HG02884 (cell line): Measurements from ENCODE around the gene TSPEAR.
"Not testable (repeated sequence)": the region's sequence is repeated elsewhere in the genome, so short reads cannot be mapped to it uniquely, and the experiment has no call there.

ENCODE experiments used
- ATAC-seq: cut with Tn5 transposase; IDR thresholded peaks from one replicate; pipeline ENCODE4 v1.9.1; 2021; ENCODE audit warnings: mild to moderate bottlenecking, moderate library complexity; ENCODE audit not compliant: unreplicated experiment

TSPEAR gene

DNA sequence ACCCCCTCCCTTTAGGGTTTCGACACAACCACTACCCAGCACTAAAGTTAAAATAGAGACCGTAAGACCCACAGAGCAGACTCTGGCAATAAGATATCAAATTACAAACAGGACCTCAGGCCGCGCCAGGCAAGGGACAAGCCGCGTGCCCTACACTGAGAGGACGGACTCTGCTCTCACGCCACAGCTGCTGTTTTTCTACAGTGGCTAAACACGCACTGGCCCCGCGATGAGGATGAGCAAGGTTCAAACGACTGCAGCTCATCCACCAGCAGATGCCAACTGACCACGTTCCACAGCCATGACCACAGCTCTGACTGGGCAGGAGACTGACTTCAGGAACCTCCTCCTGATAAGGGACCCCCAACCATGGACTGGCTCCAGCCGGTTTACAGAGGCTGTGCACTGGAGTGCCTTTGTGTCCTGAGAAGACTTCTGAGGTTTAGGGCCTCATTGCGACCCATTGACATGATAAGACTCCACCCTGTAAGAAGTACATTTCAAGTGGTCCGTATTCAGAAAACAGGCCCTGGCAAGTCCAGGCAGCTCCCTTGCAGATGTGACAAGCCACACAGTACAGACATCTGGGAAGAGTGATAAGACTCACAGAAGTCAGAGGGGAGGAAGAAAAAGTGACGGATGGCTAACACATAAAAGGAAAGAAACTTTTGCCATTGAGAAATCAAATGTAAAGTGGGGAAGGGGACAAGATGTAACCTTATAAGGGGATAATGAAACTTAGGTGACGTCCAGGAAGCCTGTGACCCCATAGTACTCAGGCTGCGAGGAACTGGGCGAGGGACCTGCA, 117.6 kb downstream of the TSPEAR start:
- ATAC-seq: no peak

DNA sequence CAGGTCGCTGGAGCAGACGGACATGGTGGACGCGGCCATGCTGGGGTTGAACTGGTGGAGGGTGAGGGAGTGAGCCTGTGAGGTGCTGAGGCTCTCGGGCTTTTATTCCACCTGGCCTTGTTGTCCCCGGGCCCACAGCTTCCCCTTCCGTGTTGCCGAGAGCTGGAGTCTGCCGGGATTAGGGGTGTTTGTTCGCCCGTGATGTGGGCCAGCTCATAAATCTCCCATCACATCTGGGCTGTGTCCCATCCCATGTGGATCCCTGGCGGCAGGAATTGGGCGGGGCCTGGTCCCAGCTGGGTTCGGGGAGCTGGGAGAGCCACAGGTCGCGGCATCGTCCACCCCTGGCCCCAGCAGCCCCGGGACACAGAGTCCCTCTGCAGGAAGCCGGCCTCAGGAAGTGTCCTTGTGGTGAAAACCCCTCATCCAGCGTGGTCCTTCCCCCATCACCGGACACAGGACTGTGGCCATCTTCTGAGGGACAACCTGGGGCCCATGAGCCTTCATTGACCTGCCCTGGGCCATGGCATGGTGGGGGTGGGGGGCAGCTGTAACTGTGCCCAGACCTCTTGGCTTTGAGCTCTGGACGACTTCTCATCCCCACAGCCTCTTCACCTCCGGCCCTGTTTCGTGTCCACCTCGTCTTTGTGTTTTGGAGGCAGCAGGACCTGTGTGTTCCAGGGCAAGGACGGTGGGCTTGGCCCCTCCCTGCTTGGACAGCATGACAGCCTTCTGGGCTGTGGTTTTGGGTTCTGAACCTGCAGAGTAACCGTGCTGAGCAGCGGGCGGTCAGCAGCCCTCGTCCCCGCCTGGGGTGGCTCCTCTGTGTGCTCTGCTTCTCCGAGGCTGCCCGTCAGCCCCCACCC, 118.7 kb downstream of the TSPEAR start, which contains the start of gene KRTAP10-6:
Gene KRTAP10-6 (minus strand): TSS at position 60 of the 866 bp plus-strand sequence. CDS start 21 bp downstream, at position 39.
- ATAC-seq: no peak

DNA sequence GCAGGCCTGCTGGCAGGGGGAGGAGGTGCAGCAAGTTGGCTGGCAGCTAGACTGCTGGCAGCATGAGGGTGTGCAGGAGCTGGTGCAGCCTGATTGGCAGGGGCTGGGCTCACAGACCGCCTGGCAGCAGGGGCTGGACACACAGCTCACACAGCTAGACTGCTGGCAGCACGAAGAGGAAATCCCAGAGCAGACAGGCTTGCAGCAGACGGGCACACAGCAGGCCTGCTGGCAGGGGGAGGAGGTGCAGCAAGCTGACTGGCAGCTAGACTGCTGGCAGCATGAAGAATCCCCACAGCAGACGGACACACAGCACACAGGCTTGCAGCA, 119.6 kb downstream of the TSPEAR start:
- ATAC-seq: not testable (repeated sequence)

DNA sequence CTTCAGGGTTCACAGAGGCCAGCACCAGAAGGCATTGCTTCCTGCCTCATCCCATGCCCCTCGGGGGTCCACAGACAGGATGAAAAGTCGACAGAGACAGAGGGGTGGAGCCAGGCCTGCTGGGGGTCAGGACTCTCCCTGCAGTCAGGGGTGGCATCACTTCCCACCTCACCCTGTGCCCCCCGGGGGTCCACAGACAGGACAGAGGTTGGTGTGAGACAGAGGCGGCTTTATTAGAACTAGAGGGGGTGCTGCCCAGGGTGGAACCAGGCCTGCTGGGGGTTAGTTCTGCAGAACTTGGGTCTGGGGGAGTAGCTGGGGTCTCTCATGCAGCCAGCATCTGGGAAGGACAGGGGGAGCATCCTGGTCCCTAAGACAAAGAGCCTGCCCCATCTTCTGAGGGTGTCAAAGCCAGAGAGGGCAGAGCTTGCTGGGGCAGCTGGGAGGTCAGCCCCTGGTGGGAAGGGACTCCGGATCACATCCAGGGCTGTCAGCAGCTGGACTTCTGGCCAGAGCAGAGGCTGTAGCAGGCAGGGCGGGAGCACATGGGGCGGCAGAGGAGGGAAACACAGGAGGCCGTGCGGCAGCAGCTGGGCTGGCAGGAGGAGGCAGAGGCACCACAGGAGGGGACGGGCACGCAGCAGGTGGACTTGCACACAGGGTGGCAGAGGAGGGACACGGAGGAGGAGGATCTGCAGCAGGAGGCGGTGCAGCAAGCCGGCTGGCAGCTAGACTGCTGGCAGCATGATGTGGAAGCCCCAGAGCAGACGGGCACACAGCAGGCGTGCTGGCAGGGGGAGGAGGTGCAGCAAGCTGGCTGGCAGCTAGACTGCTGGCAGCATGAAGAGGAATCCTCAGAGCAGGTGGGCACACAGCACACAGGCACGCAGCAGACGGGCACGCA, 120.2 kb downstream of the TSPEAR start:
- ATAC-seq: not testable (repeated sequence)

DNA sequence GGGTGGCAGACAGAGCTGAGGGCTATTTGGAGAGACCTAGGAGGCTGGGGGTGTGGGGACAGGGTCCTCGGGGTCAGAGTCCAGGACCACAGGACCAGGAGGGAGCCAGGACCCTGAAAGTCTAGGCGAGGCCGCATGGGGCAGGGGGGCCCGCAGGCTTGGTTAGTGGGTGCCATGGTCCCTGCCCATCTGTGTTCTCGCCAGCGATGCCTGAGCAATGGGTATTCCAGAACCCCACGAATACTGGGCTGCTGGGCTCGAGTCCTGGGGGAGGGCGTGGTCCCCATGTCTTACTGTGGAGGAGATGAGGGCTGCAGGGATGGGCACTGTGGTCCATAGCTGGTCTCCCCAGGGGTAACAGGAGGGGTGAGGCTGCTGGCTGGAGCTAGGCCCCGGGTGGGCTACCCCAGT, 121.1 kb downstream of the TSPEAR start:
- no peak for ATAC-seq

DNA sequence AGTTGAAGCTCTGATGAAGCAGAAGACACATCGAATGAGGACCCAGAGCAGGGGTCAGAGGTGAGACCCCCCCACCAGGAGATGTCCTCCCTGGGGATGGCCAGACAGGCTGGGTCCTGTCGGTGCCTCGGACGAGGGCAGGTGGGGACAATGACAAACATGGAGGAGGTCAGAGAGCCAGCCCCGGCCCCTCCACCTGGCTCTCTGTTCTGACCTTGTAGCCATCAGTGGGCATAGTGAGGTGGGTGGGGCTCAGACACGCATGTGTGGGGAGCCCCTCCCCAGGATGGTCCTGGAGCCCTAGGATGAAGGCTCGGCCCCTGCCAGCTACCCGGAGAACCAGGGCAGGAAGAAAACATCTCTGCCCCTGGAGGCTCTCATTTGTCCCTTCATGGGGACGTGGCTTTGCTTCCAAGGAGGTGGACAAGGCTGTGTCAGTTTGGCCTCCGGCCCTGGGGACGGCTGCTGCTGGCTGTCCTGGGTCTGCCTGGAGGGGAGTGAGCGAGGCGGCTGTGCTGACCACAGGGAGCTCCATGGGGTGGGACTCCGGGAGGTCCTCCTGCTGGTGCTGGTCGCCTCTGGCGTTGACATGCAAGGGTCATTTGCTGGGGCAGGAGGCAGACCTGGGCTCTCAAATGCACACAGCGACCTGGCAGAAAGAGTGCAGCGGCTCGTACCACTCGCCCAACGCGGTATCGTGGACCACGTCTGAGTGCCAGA, 121.6 kb downstream of the TSPEAR start:
- ATAC-seq: no peak

- ATAC-seq: no peak
Observed at GRCh38 chr21:44589094-44589493, 122.3 kb downstream of the TSPEAR start.

DNA sequence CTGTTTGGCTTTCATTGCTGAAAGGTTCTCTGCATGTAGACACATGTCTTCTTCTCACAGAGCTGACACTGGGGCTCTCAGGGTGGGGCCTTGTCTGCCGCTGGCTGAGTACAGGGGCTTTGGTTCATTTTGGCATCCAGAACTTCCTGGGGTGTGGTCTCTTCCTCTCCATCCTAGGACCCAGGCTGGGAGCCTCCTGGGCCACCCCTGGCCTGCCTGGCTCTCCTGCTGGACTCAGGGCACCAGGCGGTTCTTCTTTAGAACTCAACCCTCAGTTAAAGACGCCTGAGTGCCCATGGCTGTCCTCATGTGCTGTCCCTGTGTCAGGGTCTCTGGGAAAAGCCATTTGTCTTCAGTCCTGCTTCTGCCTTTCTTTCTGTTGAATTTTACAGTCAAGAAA, 125.5 kb downstream of the TSPEAR start:
- no peak for ATAC-seq

GRCh38 chr21:44583800-44584147, 127.6 kb downstream of the TSPEAR start:
- no peak for ATAC-seq

- ATAC-seq: no peak
Observed at GRCh38 chr21:44583089-44583799, 128.1 kb downstream of the TSPEAR start.

GRCh38 chr21:44582055-44582454, 129.3 kb downstream of the TSPEAR start:
- ATAC-seq: no peak

- ATAC-seq: no peak
Observed at GRCh38 chr21:44581158-44581557, 130.2 kb downstream of the TSPEAR start.

DNA sequence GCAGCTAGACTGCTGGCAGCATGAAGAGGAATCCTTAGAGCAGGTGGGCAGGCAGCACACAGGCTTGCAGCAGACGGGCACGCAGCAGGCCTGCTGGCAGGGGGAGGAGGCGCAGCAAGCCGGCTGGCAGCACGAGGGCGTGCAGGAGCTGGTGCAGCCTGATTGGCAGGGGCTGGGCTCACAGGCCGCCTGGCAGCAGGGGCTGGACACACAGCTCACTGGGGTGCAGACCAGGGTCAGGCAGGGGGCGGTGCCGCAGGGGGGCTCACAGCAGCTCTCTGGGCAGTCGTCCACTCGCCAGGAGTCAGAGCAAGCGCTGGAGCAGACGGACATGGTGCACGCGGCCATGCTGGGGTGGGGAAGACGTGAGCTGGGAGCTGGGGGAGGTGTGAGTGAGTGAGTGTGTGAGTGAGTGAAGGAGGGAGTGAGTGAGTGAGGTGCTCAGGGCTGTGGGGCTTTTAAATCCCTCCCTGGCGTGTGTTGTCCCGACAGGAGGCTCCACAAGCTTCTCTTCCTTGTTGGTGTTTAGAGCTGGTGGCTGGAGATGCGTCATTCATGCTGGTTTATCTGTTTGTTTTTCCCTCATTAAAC, 131.0 kb downstream of the TSPEAR start, which contains the start of gene KRTAP10-5:
Gene KRTAP10-5 (minus strand): TSS at position 374 of the 591 bp plus-strand sequence. CDS start 26 bp downstream, at position 348.
- not testable (repeated sequence) for ATAC-seq

DNA sequence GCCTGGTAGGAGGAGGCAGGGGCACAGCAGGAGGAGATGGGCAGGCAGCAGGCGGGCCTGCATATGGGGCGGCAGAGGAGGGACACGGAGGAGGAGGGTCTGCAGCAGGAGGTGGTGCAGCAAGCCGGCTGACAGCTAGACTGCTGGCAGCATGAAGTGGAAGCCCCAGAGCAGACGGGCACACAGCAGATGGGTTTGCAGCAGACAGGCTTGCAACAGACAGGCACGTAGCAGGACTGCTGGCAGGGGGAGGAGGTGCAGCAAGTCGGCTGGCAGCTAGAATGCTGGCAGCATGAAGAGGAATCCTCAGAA, 131.6 kb downstream of the TSPEAR start:
- no peak for ATAC-seq

GRCh38 chr21:44579056-44579832, 132.1 kb downstream of the TSPEAR start:
- ATAC-seq: no peak

- ATAC-seq: no peak
Observed at GRCh38 chr21:44578371-44579055, 132.9 kb downstream of the TSPEAR start.

GRCh38 chr21:44576025-44576420, 135.3 kb downstream of the TSPEAR start:
- ATAC-seq: no peak
